OCI-LY7 (cell line): ENCODE data around the gene PIK3R1. TPM values are rescaled to one million over a fixed set of nuclear protein-coding genes. Genes with fewer than 3 reads are reported as not detected.

Source experiments
- BruUV-seq: library from RNA; stranded (reverse); fragments of 400-500 nt; replicated peaks from 2 replicates; lab custom pipeline; 2021; lab: Mats Ljungman, UMichigan
- CTCF ChIA-PET: fragments of 300-600 bp; sonication (Branson Sonifier 250); formaldehyde crosslinking; loops from one replicate; lab custom pipeline; 2022; ENCODE audit warnings: antibody characterized with exemption; ENCODE audit not compliant: unreplicated experiment; lab: Charles Lee
- POLR2A ChIA-PET: fragments of 300-600 bp; sonication (Branson Sonifier 250); formaldehyde crosslinking; loops from one replicate; lab custom pipeline; 2022; ENCODE audit warnings: antibody characterized with exemption; lab: Charles Lee
- DNase-seq: peaks from one replicate; pipeline ENCODE4 v3.0.0-alpha.2; 2015; ENCODE audit warnings: low spot score
- H2AFZ ChIP-seq: fragments of 200-600 bp; sonication (generic), shearing (Covaris generic); 2 replicates; pipeline ENCODE4 v1.6.1; 2014; ENCODE audit warnings: mild to moderate bottlenecking, antibody characterized with exemption, low read length, moderate library complexity
- H3K27ac ChIP-seq: fragments of 200-600 bp; sonication (generic); 2 replicates; pipeline ENCODE4 v1.5.1; 2014; ENCODE audit warnings: mixed run types, low read depth, mild to moderate bottlenecking, moderate library complexity, low read length, inconsistent platforms; ENCODE audit not compliant: poor library complexity, severe bottlenecking
- H3K36me3 ChIP-seq: fragments of 200-600 bp; sonication (generic); 2 replicates; pipeline ENCODE4 v1.6.1; 2014; ENCODE audit warnings: mild to moderate bottlenecking, antibody characterized with exemption, low read length, moderate library complexity, mixed read lengths; ENCODE audit not compliant: insufficient read depth
- H3K4me1 ChIP-seq: fragments of 200-600 bp; sonication (generic); 2 replicates; pipeline ENCODE4 v1.5.1; 2014; ENCODE audit warnings: mild to moderate bottlenecking, low read length; ENCODE audit not compliant: insufficient read depth, poor library complexity, severe bottlenecking
- H3K4me2 ChIP-seq: fragments of 200-600 bp; sonication (generic); 2 replicates; pipeline ENCODE4 v1.6.1; 2014; ENCODE audit warnings: mild to moderate bottlenecking, low read length
- H3K4me3 ChIP-seq: fragments of 200-600 bp; sonication (generic); 2 replicates; pipeline ENCODE4 v1.5.1; 2014; ENCODE audit warnings: mild to moderate bottlenecking, low read depth, low read length; ENCODE audit not compliant: poor library complexity, severe bottlenecking
- H3K79me2 ChIP-seq: fragments of 200-600 bp; sonication (generic); 2 replicates; pipeline ENCODE4 v1.6.1; 2016; ENCODE audit warnings: low read depth, mild to moderate bottlenecking, low read length, moderate library complexity, mixed read lengths; ENCODE audit not compliant: insufficient read depth
- H3K9me2 ChIP-seq: fragments of 200-600 bp; sonication (generic); 2 replicates; pipeline ENCODE4 v1.6.1; 2016; ENCODE audit warnings: mild to moderate bottlenecking, low read length, mixed read lengths; ENCODE audit not compliant: insufficient read depth
- H3K9me3 ChIP-seq: fragments of 200-600 bp; sonication (generic); 2 replicates; pipeline ENCODE4 v1.6.1; 2014; ENCODE audit warnings: mild to moderate bottlenecking, mixed run types, low read length, mixed read lengths
- H4K20me1 ChIP-seq: fragments of 200-600 bp; sonication (generic); 2 replicates; pipeline ENCODE4 v1.6.1; 2014; ENCODE audit warnings: mild to moderate bottlenecking, antibody characterized with exemption, low read length, moderate library complexity, mixed read lengths; ENCODE audit not compliant: insufficient read depth
- EZH2phosphoT487 ChIP-seq: fragments of 200-600 bp; sonication (generic); IDR thresholded peaks from 2 replicates; pipeline ENCODE4 v1.6.1; 2018; ENCODE audit warnings: low read depth, borderline replicate concordance, mild to moderate bottlenecking, mixed run types, antibody characterized with exemption, low read length, moderate library complexity, mixed read lengths
- intact Hi-C: fragments of 100-400 bp; cut with micrococcal nuclease; formaldehyde crosslinking; loops from one replicate; pipeline ENCODE4 v1.10.0; 2022; ENCODE audit not compliant: unreplicated experiment
- total RNA-seq, 2 experiments: library from RNA; depleted of rRNA in 1 of 2; stranded (reverse); fragments of >200 nt in 1 of 2; shearing (Covaris generic) in 1 of 2; gene quantifications; 2 replicates each; pipeline ENCODE4 v1.2.3, GENCODE V29; 2014 to 2022
- TF ChIP-seq, protein P1 (sequence below): fragments of 200-600 bp; sonication (generic); conservative IDR thresholded peaks from 2 replicates; pipeline ENCODE4 v1.5.1; 2014; ENCODE audit warnings: mild to moderate bottlenecking, antibody characterized with exemption, low read length, moderate library complexity, mixed read lengths

PIK3R1 gene
- total RNA-seq, 2 experiments from 2014 or later = 15.8 to 43.4 TPM

DNA sequence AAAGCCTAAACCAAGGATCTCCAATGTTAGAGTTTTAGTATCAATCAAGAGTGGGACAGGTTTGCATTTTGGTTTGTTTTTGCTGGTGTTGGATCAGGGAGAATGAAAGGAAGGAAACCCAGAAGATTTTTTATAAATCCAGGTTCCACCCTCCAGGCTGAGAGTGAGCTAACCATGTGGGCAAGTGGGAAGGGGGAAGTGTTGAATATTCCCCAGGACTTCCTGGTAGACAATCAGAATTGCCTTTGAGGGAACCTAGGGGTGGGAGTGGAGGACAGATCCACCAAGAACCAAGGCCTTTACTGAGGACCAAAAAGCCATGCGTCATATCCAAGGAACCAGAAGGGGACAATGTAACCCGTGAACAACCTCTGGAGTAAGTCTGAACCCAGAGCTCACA is 33.5 kb upstream of the PIK3R1 start:
- CTCF ChIA-PET = no interaction called here
- no peak for TF ChIP-seq EZH2phosphoT487
- TF ChIP-seq, protein P1, sequence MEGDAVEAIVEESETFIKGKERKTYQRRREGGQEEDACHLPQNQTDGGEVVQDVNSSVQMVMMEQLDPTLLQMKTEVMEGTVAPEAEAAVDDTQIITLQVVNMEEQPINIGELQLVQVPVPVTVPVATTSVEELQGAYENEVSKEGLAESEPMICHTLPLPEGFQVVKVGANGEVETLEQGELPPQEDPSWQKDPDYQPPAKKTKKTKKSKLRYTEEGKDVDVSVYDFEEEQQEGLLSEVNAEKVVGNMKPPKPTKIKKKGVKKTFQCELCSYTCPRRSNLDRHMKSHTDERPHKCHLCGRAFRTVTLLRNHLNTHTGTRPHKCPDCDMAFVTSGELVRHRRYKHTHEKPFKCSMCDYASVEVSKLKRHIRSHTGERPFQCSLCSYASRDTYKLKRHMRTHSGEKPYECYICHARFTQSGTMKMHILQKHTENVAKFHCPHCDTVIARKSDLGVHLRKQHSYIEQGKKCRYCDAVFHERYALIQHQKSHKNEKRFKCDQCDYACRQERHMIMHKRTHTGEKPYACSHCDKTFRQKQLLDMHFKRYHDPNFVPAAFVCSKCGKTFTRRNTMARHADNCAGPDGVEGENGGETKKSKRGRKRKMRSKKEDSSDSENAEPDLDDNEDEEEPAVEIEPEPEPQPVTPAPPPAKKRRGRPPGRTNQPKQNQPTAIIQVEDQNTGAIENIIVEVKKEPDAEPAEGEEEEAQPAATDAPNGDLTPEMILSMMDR = no peak
- H3K27ac ChIP-seq = no peak overlapping the region
- intact Hi-C loops = no loop called here
- H3K79me2 ChIP-seq = no peaks in the 10 kb centered on the region
- POLR2A ChIA-PET = interaction anchor here (1.1 kb wide), 1 partner anchor 11 kb away, joined by 3 read pairs; no protein-coding TSS in a partner anchor
- DNase-seq = no peak
- BruUV-seq = no TSS peak
- H3K4me2 ChIP-seq = no peak overlapping the region
- H3K4me1 ChIP-seq = no peaks in the 10 kb centered on the region
- no peaks in the 10 kb centered on the region for H3K36me3 ChIP-seq
- H3K9me3 ChIP-seq = no peaks in the 10 kb centered on the region
- H2AFZ ChIP-seq = peak overlapping the region; percentile 33; the same call in 1 of the 2 replicates
- H3K9me2 ChIP-seq = no peaks in the 10 kb centered on the region
- no peaks in the 10 kb centered on the region for H4K20me1 ChIP-seq
- H3K4me3 ChIP-seq = no peak overlapping the region

DNA sequence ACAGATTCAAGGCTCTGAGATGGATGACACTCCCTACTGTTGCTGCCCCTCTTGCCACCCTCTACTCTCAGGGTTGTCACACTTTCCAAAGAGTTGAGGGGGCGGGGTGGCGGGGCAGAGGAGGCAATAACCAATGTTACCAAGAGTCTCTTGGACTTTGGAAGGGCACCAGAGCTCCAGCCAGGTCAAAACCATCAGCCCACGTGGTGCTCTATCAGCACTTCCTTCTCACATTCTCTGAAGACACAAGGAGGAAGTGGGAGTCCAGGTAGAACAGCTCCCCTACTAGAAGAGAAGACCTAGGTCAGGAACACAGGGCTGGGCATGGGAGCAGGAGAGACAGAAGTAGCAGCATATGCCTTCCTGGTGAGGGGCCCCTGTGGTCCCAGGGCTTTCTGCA is 33.0 kb upstream of the PIK3R1 start:
- Histone ChIP-seq H4K20me1 (no peaks in the 10 kb centered on the region), H3K9me2 (no peaks in the 10 kb centered on the region), H3K27ac (no peak overlapping the region), H3K4me3 (no peak overlapping the region), H2AFZ (peak overlapping the region; percentile 33), H3K36me3 (no peaks in the 10 kb centered on the region), H3K9me3 (no peaks in the 10 kb centered on the region), H3K4me2 (no peak overlapping the region), H3K4me1 (no peaks in the 10 kb centered on the region), H3K79me2 (no peaks in the 10 kb centered on the region)
- CTCF ChIA-PET = no interaction called here
- DNase-seq = no peak
- intact Hi-C loops = no loop called here
- TF ChIP-seq EZH2phosphoT487 = no peak
- TF ChIP-seq, protein P1 = no peak
- BruUV-seq = no TSS peak
- POLR2A ChIA-PET = no interaction called here

DNA sequence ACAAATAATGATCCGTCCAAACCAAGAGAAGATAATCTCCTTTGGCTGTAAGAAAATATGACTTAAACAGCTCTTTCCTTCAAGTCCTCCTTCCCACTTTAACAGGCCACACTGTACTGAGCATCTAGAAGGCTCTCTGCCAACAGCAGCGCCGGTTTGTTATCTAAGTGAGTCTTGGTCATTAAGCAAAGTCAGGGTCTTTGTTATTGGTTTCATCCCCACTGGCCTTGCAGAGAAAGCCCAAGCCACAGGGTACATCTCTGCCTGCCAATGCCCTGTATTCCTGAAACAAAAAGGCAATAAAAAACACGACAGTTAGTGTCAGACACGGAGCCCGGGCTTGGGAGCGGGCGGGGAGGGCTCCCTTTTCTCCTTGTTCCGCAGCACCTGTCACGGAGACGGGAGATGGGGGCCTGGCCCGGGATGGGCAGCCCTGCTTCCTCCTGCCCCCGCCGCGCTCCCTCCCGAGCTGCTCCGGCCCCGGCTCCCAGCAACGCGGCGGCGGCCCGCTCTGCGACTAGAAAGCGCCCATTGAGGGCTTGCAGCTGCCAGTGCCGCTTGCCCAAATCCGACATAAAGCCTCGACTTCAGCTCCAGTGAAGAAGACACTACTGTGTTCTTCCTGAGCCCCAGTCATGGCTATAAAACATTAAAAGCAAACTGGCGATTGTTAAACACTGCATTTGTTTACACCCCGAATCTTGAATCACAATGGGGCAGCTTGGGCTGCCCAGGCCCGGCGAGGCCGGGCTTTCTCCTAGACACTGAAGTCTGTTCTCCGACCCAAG is 28.1 kb upstream of the PIK3R1 start:
- H3K9me3 ChIP-seq = no peaks in the 10 kb centered on the region
- intact Hi-C loops = no loop called here
- H3K4me3 ChIP-seq = no peak overlapping the region
- no peaks in the 10 kb centered on the region for H3K9me2 ChIP-seq
- no peak overlapping the region for H2AFZ ChIP-seq
- no peak overlapping the region for H3K4me2 ChIP-seq
- TF ChIP-seq EZH2phosphoT487 = no peak
- TF ChIP-seq, protein P1 = no peak
- H3K27ac ChIP-seq = no peak overlapping the region
- no TSS peak for BruUV-seq
- POLR2A ChIA-PET = no interaction called here
- DNase-seq = no peak
- CTCF ChIA-PET = no interaction called here
- H3K4me1 ChIP-seq = peaks cover 17% of the 10 kb centered on the region
- no peaks in the 10 kb centered on the region for H3K36me3 ChIP-seq
- H3K79me2 ChIP-seq = no peaks in the 10 kb centered on the region
- H4K20me1 ChIP-seq = no peaks in the 10 kb centered on the region
